Myocyte (in vitro differentiated cells): Measurements from ENCODE around the gene SIDT2. TPM values are rescaled to one million over a fixed set of nuclear protein-coding genes. Genes with fewer than 3 reads are reported as not detected.
"Not testable (repeated sequence)": the region's sequence is repeated elsewhere in the genome, so short reads cannot be mapped to it uniquely, and the experiment has no call there.

ENCODE experiments used
- DNase-seq: peaks from one replicate; pipeline ENCODE4 v3.0.0-alpha.2; 2012; ENCODE audit warnings: low read depth
- polyA plus RNA-seq: library from polyadenylated mRNA; unstranded; fragments of >200 nt; gene quantifications from one replicate; pipeline ENCODE4 v1.2.1, GENCODE V29; 2012; ENCODE audit warnings: missing spikeins
- total RNA-seq: library from RNA; depleted of rRNA; stranded (reverse); fragments of >200 nt; gene quantifications from 2 replicates; pipeline ENCODE4 v1.2.3, GENCODE V29; 2014

SIDT2 gene
- total RNA-seq, result 24.7 and 39.6 TPM in 2 replicates
- polyA plus RNA-seq, result 70.3 TPM

DNA sequence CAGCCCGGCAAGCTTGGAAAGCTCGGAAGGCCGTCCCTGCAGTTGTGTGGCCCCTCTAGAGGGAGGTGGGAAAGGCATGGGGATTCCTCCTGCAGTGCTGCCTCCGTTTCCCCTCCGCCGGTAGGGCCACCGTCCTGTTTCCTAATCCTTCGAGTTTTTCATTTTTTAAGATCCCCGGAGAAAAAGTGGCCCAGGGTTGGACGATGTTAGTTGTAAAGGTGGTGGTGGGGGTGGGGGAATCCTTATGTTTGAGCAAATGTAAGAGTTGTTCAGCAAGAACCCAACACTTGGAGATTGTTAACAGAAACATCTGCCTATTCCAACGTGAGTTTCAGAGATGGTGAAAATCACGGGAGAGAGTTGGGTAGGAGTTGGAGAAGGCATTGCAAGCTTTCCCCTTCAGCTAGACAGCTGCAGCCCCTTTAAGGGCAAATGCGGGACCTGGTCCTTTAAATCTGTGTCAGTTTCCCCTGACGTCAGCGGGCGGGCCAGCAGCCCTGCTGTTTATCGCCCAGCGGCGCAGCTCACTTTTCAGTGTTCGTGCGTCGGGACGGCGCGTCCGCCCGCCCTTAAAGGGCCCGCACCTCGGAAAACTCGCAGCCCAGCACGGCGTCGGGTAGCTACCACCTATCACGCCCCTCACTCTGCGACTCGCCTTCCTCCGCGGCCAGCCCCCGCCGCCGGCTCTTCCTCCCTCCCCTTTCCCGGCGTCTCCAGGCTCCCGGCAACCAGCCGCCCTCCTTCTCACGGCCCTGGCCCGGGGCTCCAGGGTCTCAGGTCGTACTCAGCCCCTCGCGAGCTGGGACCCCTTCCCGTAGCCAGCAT, at the start of gene SIDT2:
TSS of gene SIDT2 (plus strand) at position 534 of the 825 bp plus-strand sequence. CDS start 521 bp downstream, outside the sequence.
- peak; percentile 95 for DNase-seq

DNA sequence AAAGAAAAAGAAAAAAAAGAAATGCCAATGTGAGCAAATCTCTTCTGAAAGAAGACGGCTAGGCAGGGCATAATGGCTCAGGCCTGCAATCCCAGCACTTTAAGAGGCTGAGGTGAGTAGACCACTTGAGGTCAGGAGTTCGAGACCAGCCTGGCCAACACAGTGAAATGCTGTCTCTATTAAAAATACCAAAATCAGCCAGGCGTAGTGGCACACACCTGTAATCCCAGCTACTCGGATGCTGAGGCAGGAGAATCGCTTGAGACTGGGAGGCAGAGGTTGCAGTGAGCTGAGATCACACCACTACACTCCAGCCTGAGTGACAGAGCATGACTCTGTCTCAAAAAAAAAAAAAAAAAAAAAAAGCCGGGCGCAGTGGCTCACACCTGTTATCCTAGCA, 48.1 kb upstream of the SIDT2 start:
- DNase-seq, result not testable (repeated sequence)

DNA sequence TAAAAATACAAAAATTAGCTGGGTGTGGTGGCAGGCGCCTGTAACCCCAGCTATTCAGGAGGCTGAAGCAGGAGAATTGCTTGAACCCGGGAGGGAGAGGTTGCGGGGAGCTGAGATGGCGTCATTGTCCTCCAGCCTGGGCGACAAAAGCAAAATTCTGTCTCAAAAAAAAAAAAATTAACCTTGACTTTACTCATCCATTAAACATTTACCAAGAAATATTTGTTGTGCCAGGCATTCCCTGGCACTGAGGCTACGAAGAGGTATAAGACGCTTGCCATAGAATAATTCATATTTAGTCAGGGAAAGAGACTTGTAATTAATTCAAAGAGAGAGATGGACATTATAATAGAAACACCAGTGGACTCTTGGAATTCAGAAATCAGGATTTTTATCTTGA, 47.7 kb upstream of the SIDT2 start:
- no peak for DNase-seq

DNA sequence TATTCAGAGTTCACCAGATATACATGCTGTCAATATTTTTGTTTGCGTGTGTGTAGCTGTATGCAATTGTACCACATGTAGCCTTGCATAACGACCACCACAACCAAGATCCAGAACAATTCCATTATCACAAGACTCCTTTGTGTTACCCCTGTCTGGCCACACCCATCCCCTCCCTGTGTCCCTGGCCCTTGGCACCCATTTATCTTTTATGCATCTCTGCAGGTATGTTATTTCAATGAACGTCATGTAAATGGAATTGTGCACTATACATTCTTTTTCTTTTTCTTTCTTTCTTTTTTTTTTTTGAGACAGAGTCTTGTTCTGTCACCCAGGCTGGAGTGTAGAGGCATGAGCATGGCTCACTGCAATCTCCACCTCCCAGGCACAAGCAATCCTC, 44.1 kb upstream of the SIDT2 start:
- DNase-seq, result no peak

DNA sequence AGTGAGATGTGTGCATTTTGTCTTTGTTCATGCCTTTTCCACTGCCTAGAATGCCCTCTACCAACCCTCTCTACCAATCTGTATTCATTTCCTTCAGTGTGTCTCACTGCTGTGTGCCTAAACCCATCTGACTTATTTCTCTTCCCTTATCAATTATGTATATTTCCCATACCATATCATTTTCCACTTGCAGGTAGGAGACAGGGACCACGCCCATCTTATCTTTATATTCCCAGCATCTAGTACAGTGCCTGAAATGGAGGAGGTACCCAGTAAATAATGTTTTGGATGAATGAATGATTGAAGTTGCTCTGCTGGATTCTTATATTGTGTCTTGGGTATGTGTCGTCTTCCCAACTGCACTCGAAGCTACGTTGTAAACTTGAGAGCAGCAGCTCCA, 43.6 kb upstream of the SIDT2 start:
- DNase-seq, result not testable (repeated sequence)

DNA sequence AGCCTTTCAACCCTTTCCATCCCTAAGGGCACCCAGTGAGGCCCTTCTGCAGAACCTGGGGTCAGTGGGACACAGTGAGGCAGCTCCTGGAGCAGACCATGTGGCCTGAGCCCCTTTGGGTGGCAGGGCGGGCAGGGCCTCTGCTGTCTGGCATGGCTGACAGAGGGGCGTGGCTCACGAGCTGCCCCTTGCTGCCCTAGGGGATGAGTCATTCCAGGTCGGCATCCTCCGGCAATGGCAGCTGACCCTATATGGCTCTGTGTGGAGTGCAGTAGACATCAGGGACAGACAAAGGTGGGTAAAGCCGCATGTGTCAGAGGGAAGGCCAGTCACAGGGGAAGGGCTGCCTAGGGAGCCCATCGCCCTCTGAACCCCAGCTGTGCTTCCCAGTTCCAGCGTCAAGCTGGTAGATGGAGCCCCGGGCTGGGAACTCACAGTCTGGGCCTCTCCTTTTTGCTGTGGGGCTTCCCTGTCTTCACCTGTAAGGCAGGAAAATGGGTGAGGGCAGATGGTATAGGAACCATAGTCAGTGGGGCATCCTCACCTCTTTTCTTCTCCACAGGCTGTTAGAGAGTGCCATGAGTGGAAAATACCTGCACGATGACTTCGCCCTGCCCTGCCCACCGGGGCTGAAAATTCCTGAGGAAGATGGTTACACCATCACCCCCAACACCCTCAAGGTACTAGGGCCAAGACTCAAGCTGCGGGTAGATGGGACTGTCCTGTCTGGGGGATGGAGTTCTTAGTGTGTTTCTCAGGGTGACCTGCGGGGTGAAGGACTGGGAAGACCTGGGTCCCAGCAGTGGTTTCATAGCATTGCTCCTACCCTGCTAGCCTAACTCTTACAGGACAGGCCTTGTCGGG, 41.1 kb upstream of the SIDT2 start:
- DNase-seq, result not testable (repeated sequence)

DNA sequence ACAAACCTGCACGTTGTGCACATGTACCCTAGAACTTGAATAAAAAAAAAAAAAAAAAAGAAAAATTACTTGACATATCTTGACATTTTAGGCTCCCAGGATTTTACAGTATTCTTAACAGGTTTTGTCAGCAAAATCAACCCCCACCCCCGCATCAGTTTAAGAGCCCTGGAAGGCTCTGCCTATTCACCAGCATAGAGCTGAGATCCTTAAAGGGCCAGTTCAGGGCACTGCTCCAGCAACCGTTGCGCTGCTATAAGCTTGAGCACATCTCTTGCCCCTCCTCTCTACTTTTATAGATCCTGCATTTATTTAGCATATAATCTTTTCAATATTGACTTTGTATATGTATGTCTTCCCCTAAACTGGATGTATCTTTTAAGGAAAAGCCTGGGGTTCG, 35.2 kb upstream of the SIDT2 start:
- peak; percentile 46 for DNase-seq

DNA sequence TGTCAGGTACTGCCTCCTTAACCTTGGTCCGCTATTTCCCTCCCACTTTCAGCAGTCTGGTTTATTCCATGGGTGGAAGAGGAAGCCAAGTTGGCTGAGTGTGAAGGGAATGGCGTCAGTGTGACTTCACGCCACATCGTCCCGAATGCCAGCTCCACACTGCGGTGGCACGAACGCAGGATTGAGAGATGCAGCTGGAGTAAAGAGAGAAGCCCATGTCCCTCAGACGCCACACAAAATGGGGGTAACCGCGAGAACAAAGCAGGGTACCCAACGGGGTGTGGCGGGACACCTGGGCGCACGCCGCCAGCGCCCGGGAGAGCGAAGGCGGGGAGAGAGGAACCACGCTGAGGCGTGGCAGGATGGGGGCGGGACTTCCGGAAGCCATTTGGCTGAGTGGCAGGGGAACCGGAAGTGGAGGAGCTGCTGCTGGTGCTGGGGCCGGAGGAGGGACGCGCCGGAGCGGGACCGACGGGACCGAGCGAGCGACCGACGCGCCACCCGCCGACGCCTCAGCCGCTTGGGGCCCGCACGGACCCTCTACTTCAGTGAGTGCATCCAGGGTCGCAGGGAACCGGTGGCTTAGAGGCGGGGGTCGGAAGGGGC, 34.6 kb upstream of the SIDT2 start, which contains the start of gene PAFAH1B2:
TSS of gene PAFAH1B2 (plus strand) at position 417 of the 606 bp plus-strand sequence. CDS start 8,161 bp downstream, outside the sequence.
- DNase-seq, result peak; percentile 95

DNA sequence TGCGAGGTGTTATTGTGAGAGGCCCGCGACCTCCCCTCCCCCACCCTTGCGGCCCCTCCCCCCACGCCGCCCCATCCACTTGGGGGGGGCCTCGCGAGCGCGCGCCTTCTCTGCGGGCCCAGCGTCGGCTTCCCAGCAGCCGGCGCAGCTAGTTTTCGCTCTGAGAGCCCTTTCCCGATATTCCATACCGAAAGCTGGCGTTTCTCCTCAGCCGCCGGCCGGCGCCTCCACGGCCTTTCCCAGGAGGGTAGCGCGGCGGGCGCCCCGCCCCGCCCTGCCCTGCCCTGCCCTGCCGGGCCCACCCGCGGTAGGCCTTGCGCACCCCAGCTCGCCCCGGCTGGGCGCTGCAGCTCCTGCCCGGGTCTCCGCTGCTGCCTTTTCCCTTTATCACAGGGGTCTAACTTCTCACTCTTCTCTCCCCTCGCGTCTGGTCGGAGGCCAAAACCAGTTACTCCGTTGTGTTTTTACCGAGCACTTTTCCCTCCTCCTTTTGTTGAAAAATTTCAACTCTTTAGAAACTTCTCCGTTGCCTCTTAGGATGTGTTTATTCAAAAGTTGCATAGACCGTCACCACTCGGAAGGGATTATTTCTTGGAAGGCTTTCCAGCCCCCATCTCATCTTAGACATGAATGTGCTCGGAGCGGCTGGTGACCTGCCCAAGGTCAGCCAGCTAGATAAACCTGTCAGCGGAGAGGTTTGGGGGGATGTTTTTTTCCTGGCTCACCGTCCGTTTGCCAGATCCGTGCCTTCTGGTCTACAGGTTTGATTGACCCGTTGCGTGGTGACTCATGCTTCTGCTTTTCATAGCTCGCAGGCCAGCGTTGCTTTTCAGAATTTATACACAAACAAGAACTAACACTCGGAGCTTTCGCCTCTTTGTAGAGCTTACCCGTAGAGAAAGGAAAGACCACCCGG, 33.8 kb upstream of the SIDT2 start:
- peak; percentile 56 for DNase-seq

DNA sequence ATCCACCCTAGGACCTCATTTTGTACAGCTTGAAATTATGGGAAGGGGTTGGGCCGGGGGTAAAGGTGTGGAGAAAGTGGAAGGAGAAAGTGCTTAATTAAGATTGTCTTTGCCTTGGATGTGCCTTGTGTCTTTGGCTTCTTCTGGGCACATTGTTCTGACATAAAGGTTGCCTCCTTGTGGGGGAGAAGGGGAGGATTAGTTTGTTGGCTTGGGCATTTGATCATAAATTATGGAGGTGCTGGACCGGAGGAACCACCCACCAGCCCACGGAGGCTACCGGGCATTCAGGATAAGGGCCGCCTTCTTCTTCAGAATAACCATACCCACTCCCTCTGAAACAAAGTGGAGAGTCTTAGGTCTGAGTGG, 33.2 kb upstream of the SIDT2 start:
- peak; percentile 28 for DNase-seq

DNA sequence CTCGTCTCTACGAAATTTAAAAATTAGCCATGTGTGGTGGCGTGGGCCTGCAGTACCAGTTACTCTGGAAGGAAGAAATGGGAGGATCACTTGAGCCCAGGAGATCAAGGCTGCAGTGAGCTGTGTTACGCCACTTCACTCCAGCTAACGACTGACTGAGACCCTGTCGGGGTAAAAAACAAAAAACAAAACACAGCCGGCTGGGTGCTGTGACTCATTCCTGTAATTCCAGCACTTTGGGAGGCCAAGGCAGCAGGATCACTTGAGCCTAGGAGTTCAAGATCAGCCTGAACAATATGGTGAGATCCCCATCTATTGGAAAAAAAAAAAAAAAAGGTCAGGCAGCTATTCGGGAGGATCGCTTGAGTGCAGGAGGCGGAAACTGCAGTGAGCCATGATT, 32.0 kb upstream of the SIDT2 start:
- no peak for DNase-seq

DNA sequence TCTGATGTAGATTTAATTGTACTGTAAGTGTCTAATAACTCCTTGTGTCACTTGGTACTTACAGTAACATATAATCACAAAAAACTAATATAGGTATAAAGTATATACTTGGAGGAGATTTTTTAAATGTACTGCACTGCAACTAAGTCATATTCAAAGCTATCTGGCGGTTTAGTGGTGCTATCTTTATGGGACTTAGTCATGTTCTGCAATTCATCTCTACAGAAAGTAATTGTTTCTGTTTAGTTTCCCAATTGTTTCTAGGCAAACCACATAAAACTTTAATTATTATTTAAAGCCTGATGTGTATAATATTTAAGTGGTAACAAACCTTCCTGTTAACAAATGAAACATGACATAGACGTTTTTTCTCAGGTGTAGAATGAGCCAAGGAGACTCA, 26.5 kb upstream of the SIDT2 start:
- DNase-seq, result no peak

DNA sequence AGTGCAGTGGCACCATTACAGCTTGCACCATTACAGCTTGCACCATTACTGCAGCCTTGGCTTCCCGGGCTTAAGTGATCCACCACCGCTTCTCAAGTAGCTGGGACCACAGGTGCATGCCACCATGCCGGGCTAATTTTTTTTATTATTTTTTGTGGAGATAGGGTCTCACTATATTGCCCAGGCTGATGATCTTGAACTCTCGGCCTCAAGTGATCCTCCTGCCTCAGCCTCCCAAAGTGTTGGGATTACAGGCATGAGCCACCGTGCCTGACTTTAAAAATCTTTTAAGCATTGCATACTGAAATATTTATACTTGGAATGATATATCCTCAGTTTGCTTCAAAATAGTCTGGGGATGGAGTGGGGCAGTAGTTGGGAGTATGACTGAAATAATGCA, 24.1 kb upstream of the SIDT2 start:
- no peak for DNase-seq

DNA sequence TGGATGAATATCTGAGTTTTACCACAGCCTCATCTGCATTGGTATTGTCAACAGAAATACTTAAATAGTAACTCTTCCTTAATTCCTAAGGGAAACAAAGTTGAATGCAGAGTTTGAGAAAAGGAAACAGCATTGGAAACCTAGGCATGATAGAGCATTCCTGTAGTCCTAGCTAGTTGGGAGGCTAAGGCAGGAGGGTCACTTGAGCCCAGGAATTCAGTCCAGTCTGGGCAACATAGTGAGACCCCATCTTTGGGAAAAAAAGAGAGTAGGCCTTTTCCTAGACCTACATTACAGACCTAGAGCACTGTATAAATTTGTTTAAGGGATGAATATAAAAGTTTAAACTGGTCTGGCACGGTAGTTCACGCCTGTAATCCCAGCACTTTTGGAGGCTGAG, 21.0 kb upstream of the SIDT2 start:
- DNase-seq, result no peak

DNA sequence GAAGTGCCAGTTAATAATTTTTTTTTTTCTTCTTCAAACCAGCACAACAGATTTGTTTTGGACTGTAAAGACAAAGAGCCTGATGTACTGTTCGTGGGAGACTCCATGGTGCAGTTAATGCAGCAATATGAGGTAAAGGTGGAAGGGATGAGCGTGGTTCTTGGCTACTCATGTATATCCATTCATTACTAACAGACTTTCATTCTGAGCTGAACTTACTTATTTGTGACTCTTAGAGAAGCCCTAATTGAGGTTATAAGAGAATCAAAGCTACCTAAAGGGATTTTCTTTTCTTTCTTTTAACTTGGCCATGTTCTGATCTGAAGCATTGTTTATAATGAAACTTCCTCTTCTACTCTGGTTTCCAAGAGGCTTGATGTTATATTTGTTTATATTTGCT, 18.7 kb upstream of the SIDT2 start:
- no peak for DNase-seq

DNA sequence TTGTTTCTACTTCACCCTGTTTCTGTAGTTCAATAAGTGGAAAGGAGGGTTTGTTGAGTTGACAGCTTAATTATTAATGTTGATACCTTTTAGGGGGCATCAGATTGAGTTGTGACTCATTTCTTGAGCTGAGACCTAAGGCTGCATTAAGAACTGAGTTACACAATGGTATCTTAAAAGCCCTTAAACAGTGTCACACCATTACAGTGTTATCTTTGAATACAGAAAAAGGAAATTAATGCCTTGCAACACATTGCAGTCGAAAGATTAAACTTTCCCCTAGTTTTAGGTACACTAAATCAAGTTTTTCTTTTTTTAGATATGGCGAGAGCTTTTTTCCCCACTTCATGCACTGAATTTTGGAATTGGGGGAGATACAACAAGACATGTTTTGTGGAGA, 17.7 kb upstream of the SIDT2 start:
- no peak for DNase-seq

DNA sequence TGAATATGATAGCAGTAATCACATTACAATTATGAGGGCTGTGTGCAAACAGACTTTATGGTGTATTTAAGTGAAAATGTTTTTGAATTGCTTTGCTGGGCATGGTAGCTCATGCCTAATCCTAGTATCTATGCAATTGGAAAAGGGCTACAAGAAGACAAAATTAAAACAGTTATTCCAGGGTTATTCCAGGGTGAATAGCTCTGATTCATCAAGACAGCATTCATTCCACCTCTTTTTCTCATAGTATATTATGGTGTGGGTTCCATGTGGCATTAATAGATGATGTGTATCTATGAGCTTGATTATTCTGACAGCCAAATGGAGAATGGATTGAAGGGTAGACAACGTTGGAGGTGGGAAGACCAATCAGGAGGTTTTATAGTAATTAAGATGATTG, 12.1 kb upstream of the SIDT2 start:
- no peak for DNase-seq

DNA sequence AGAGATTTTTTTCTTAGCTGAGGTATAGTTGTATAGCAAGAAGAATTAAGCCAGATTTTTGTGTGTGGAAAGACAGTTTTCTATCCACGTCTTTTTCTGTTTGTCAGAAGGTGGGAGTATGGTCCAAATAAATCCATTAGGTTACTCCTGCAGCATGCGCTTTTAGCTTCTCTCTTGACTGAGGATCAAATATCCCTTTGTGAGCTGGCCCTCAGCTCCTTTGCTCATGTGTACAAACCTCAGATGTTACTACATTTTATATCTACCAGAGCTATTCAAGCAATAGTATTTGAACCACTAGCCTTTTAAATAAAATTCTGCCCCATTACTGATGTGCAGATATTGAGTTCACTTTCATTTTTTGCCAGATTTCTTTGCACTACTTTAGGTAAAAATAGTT, 8.8 kb upstream of the SIDT2 start:
- no peak for DNase-seq

DNA sequence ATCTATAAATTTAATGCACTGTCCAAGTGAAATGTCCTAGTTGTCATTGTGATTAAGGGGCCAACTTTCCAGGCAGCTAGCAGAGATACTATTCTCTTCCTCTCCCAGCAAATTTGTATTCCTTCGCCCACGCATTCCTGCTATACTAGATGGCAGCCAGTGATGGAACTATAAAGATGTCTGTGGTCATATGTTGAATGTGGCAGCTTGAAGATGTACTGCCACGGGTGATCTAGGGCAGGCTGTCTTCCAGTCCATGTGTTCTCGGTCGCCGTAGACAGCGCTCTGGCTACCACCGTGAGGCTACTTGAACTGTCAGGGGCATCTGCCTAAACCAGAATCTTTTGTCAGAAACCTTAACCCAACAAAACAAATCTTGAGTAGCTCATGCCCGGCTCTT, 8.3 kb upstream of the SIDT2 start:
- DNase-seq, result no peak

DNA sequence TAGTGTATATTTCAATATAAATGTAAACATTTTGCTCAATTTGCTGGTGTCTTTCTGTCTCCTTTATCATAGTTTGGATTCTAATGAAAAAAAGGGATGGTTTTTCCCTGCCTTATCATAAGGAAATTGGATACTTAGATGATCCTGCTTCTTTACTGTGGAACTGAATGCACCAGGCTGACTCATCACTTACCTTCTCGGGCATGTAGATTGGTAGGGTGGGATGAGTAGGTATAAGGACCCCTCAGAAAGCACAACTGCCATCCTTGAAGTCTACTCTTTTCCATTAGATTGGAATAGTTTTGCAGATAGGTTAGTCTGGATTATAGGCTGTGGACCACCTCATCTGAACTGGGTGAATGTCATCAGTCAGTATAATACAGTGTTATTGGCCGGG, 7.5 kb upstream of the SIDT2 start:
- no peak for DNase-seq
